VCaP (cell line): ENCODE measurements around the gene UNC5C.

Source experiments
- H3K27ac ChIP-seq: fragments of 450-650 bp; 2 replicates; pipeline ENCODE4 v1.5.1; 2017
- TF ChIP-seq, protein P1 (sequence below): fragments of 450-650 bp; conservative IDR thresholded peaks from 2 replicates; pipeline ENCODE4 v1.5.1; 2017; ENCODE audit warnings: mild to moderate bottlenecking, moderate library complexity

UNC5C gene

DNA sequence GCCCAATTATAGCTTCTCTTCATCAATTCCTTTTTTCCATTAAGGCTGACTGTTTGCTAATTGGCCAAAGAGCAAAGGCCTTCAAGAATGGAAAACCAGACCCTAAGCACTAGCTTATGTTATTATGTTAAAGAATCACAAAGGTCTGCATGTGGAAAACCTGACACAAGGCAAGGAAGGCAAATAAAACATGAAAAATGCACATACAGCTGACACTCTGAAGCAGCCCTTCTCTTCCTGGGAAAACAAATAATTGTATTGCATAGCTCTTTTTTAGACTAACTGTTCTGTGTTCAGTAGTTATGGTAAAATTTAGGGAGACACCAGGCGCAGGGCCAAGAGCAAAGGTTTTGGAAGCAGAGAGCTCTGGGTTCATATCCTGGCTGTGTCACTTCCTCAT, 223.1 kb downstream of the UNC5C start:
- H3K27ac ChIP-seq: no peak overlapping the region
- TF ChIP-seq, protein P1, sequence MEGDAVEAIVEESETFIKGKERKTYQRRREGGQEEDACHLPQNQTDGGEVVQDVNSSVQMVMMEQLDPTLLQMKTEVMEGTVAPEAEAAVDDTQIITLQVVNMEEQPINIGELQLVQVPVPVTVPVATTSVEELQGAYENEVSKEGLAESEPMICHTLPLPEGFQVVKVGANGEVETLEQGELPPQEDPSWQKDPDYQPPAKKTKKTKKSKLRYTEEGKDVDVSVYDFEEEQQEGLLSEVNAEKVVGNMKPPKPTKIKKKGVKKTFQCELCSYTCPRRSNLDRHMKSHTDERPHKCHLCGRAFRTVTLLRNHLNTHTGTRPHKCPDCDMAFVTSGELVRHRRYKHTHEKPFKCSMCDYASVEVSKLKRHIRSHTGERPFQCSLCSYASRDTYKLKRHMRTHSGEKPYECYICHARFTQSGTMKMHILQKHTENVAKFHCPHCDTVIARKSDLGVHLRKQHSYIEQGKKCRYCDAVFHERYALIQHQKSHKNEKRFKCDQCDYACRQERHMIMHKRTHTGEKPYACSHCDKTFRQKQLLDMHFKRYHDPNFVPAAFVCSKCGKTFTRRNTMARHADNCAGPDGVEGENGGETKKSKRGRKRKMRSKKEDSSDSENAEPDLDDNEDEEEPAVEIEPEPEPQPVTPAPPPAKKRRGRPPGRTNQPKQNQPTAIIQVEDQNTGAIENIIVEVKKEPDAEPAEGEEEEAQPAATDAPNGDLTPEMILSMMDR: no peak

DNA sequence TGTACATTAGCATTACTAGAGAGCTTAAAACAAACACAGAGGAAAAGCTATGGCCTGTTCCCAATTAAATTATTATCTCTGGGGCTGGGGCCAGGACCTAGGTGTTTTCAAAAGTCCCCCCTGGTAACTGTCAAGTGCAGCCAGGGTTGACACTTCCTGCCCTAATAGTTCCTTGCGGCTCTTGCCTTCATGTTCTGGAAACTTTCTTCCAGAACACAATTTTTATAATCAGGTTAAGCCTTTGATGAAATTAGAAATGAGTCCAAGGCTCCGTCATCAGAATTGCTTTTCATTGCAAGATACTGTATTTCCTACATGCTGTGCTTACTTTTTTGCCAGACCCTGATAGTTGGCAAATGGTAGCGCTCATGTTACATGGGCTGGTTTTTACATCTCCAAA, 229.6 kb downstream of the UNC5C start:
- TF ChIP-seq, protein P1: no peak
- no peak overlapping the region for H3K27ac ChIP-seq

DNA sequence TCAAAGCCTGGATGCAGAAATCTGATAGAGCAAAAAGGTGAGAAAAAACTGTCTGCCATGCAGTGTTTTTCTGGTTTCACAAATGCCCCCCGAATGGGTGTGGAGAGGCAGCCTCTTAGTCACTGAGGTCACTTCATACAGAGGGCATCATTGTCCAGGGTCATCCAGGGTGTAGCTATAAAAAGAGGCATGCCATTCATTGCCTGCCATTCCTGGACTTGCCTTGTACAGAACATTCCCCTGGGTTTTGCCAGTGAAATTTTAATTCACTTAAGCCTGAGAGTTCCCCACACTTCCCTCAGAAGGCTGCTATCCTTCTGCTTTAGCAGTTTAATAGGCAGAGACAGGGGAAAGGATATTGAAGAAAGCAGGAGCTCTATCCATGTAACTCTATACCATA, 230.3 kb downstream of the UNC5C start:
- TF ChIP-seq, protein P1: no peak
- H3K27ac ChIP-seq: no peak overlapping the region

DNA sequence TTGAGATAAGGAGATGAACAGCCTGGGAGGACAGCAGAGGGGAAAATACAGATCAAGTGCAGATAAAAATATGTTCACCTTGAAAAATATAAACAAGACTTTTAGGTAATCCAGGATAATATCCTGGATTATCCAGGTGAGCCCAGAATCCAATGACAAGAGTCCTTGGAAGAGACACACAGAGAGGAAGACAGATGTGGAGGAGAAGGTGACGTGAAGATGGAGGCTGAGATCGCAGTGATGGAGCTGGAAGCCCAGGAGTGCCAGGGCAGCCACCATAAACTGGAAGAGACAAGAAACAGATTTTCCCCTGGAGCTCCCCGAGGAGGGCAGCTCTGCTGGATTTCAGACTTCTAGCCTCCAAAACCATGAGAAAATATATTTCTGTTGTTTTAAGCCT, 230.7 kb downstream of the UNC5C start:
- H3K27ac ChIP-seq: no peak overlapping the region

DNA sequence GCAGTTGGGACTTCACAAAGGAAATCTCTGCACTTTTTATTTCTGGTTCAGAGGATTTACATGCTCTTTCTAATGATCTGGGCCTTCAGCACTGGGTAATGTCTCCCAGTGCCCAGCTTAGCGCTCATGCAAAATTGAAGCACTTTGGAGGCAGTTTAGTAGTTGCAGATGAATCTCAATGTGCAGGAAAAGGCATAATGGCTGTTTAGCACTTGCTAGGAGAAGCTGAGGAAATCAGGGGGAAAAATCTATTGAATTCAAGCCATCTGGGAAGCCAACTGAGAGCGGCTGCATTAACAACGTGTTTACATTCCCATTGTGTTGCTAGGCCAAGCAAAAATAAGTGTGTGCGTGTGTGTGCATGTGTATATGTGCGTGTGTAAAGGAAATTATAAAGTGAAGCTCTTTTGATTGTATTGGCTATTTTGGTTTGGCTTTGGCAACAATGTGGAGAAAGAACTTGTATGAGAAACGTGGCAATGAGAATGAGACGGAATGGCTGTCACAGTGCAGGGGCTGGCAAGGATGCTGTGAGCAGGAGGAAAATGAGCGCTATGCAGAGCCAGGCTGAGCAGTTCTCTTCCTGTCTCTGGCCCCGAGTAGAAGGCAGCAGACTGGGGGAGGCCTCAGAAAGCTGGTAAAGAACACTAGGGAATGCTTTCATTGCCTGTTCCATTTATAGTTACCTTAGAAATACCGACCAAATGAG, 231.5 kb downstream of the UNC5C start:
- no peak overlapping the region for H3K27ac ChIP-seq
- TF ChIP-seq, protein P1: no peak

More for the DNA sequence above, 230.7 kb downstream of the UNC5C start:
- TF ChIP-seq, protein P1: no peak

DNA sequence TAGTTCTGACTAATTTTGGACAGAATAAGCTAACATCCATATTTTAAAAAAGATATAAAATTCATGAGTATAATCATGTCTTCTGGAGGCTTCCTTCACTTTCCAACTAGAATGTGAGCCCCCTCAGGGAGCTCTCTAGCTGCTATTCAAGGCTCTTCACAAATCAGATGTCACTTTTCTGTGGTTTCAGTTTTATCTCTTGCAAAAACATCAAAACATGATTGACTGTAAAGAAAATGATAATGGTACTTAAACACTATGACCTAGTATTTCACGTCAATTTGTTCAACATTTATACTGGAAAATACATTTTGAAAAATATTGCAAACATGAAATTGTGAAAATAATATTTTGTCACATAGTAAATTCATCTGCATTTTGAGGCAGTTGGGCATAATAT, 234.2 kb downstream of the UNC5C start:
- no peak overlapping the region for H3K27ac ChIP-seq
- TF ChIP-seq, protein P1: no peak

DNA sequence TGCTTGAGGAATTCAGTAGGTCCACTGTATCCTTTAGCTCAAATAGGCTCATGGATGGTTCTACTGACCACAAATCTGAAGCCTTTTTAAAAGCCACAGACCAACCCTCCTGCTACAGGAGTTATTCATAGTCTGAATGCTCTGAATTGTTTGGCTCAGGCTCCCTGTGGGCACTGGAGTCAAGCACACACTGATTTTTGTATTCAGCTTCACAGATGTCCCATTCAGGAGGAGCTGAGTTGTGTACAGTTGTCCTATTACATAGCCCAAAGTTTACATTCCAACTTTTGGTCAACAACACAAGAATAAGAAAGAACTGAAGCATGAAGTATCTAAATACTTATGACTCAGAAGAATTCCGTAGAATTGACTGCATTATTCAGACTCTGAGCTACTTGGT, 243.9 kb downstream of the UNC5C start:
- TF ChIP-seq, protein P1: no peak
- no peak overlapping the region for H3K27ac ChIP-seq
